GM23338 (cell line): ENCODE measurements around the gene CKS1B. TPM values are rescaled to one million over a fixed set of nuclear protein-coding genes. Genes with fewer than 3 reads are reported as not detected.
A peak's percentile ranks its signal among the peaks of the same experiment; 100 is the strongest.

Experiments used
- ATAC-seq: fragments of 200-7000 bp; cut with Tn5 transposase; 3 replicates; pipeline ENCODE4 v1.9.1; 2020
- DNase-seq: peaks from one replicate; pipeline ENCODE4 v3.0.0-alpha.2; 2015; ENCODE audit warnings: low spot score
- H2AFZ ChIP-seq: fragments of 200-600 bp; sonication (generic); 2 replicates; pipeline ENCODE4 v1.8.0; 2016; ENCODE audit warnings: antibody characterized with exemption, mild to moderate bottlenecking, moderate library complexity
- H3F3A ChIP-seq: fragments of 200-600 bp; sonication (generic); replicated peaks from 2 replicates; pipeline ENCODE4 v1.8.0; 2017; ENCODE audit warnings: antibody characterized with exemption, mixed run types, low read depth
- H3K27ac ChIP-seq: fragments of 200-600 bp; sonication (generic); 2 replicates; pipeline ENCODE4 v1.6.1; 2016; ENCODE audit warnings: low read depth
- H3K27me3 ChIP-seq: fragments of 200-600 bp; sonication (generic); 2 replicates; pipeline ENCODE4 v1.8.0; 2016; ENCODE audit warnings: mild to moderate bottlenecking, mixed run types, moderate library complexity; ENCODE audit not compliant: insufficient read depth
- H3K36me3 ChIP-seq: fragments of 200-600 bp; sonication (generic); 2 replicates; pipeline ENCODE4 v1.8.0; 2016; ENCODE audit warnings: mild to moderate bottlenecking; ENCODE audit not compliant: insufficient read depth
- H3K4me1 ChIP-seq: fragments of 200-600 bp; sonication (generic); 2 replicates; pipeline ENCODE4 v1.8.0; 2016; ENCODE audit warnings: mild to moderate bottlenecking, moderate library complexity; ENCODE audit not compliant: insufficient read depth
- H3K4me2 ChIP-seq: fragments of 200-600 bp; sonication (generic); 2 replicates; pipeline ENCODE4 v1.7.1; 2017; ENCODE audit warnings: mixed run types
- H3K4me3 ChIP-seq: fragments of 200-600 bp; sonication (generic); 2 replicates; pipeline ENCODE4 v1.6.1; 2016; ENCODE audit warnings: mixed run types
- H3K79me2 ChIP-seq: fragments of 200-600 bp; sonication (generic); replicated peaks from 2 replicates; pipeline ENCODE4 v1.8.0; 2017; ENCODE audit warnings: mild to moderate bottlenecking; ENCODE audit not compliant: insufficient read depth
- H3K9me2 ChIP-seq: fragments of 200-600 bp; sonication (generic); 2 replicates; pipeline ENCODE4 v1.8.0; 2017; ENCODE audit not compliant: insufficient read depth
- H4K20me1 ChIP-seq: fragments of 200-600 bp; sonication (generic); replicated peaks from 2 replicates; pipeline ENCODE4 v1.8.0; 2017; ENCODE audit warnings: mild to moderate bottlenecking; ENCODE audit not compliant: insufficient read depth
- H3K27ac Mint-ChIP-seq: 2 replicates; pipeline ENCODE4 v1.8.0; 2020; ENCODE audit warnings: inconsistent platforms, mild to moderate bottlenecking, moderate library complexity, mixed read lengths
- H3K27me3 Mint-ChIP-seq: 3 replicates; pipeline ENCODE4 v1.8.0; 2022; ENCODE audit warnings: low read depth, mild to moderate bottlenecking, moderate library complexity, mixed read lengths, inconsistent platforms; ENCODE audit not compliant: insufficient read depth, poor library complexity
- H3K36me3 Mint-ChIP-seq: 3 replicates; pipeline ENCODE4 v1.8.0; 2021; ENCODE audit warnings: low read depth, mild to moderate bottlenecking, inconsistent platforms, moderate library complexity, mixed read lengths
- H3K4me1 Mint-ChIP-seq: 3 replicates; pipeline ENCODE4 v1.8.0; 2020; ENCODE audit warnings: mild to moderate bottlenecking, inconsistent platforms, mixed read lengths
- H3K4me3 Mint-ChIP-seq: 3 replicates; pipeline ENCODE4 v1.8.0; 2021; ENCODE audit warnings: moderate library complexity, mild to moderate bottlenecking, inconsistent platforms, mixed read lengths
- H3K9me3 Mint-ChIP-seq: 3 replicates; pipeline ENCODE4 v1.8.0; 2020; ENCODE audit warnings: moderate library complexity, mild to moderate bottlenecking, inconsistent platforms, mixed read lengths
- CREB1 ChIP-seq: fragments of 250-450 bp; sonication (Bioruptor Pico); IDR thresholded peaks from 2 replicates; pipeline ENCODE4 v1.5.0; 2020; ENCODE audit warnings: low read depth, mild to moderate bottlenecking, moderate library complexity
- CTCF ChIP-seq, 2 experiments: fragments of 200-600 bp in 1 of 2; sonication (generic) in 1 of 2; conservative IDR thresholded peaks; 2 replicates each; pipeline versions ENCODE4 v1.5.1 to v1.6.1; 2016 to 2017; ENCODE audit warnings: antibody characterized with exemption in 2 of 2, low read depth in 2 of 2, mild to moderate bottlenecking in 2 of 2, moderate library complexity in 1 of 2
- ETS1 ChIP-seq: IDR thresholded peaks from 2 replicates; pipeline ENCODE4 v1.6.1; 2016; ENCODE audit warnings: antibody characterized with exemption
- EZH2 ChIP-seq: fragments of 200-600 bp; sonication (generic); IDR thresholded peaks from one replicate; pipeline ENCODE4 v1.8.0; 2017; ENCODE audit warnings: antibody characterized with exemption, mild to moderate bottlenecking, low read depth; ENCODE audit not compliant: unreplicated experiment
- EZH2phosphoT487 ChIP-seq: fragments of 200-600 bp; sonication (generic); IDR thresholded peaks from one replicate; pipeline ENCODE4 v1.8.1; 2018; ENCODE audit warnings: antibody characterized with exemption; ENCODE audit not compliant: unreplicated experiment
- JUNB ChIP-seq: IDR thresholded peaks from one replicate; pipeline ENCODE4 v1.6.1; 2016; ENCODE audit warnings: antibody characterized with exemption; ENCODE audit not compliant: unreplicated experiment
- POLR2AphosphoS5 ChIP-seq: IDR thresholded peaks from 2 replicates; pipeline ENCODE4 v1.6.1; 2016; ENCODE audit warnings: antibody characterized with exemption, low read depth
- STAT1 ChIP-seq: IDR thresholded peaks from one replicate; pipeline ENCODE4 v1.6.1; 2016; ENCODE audit warnings: antibody characterized with exemption; ENCODE audit not compliant: unreplicated experiment
- ZNF114 ChIP-seq: fragments of 250-450 bp; sonication (Bioruptor Pico); IDR thresholded peaks from 2 replicates; pipeline ENCODE4 v1.5.0; 2020; ENCODE audit warnings: mild to moderate bottlenecking, moderate library complexity
- ZNF331 ChIP-seq: fragments of 250-450 bp; sonication (Bioruptor Pico); IDR thresholded peaks from 2 replicates; pipeline ENCODE4 v1.5.0; 2020; ENCODE audit warnings: low read depth, mild to moderate bottlenecking, moderate library complexity
- ZNF462 ChIP-seq: fragments of 250-450 bp; sonication (Bioruptor Pico); IDR thresholded peaks from 2 replicates; pipeline ENCODE4 v1.5.0; 2020; ENCODE audit warnings: mild to moderate bottlenecking, moderate library complexity
- polyA plus RNA-seq: library from polyadenylated mRNA; unstranded; fragments of >200 nt; fragmentation: Nextera tagmentation; extraction: Ambion mirVana; gene quantifications from 2 replicates; pipeline ENCODE4 v1.2.1, GENCODE V29; 2016
- total RNA-seq: library from RNA; depleted of rRNA; stranded (reverse); fragments of >200 nt; shearing (Covaris generic); gene quantifications from 2 replicates; pipeline ENCODE4 v1.2.3, GENCODE V29; 2014

CKS1B gene
- total and polyA plus RNA-seq, 2 experiments from 2014 or later, result 296 to 617 TPM

- no peak for TF ChIP-seq ZNF462 (CRISPR knock-in tag)
- TF ChIP-seq ZNF114, result no peak
- no peak for TF ChIP-seq CREB1 (CRISPR knock-in tag)
- no peak for TF ChIP-seq EZH2phosphoT487
These were observed 12.8 kb downstream of the CKS1B start (continued) for GRCh38 chr1:154987326-154987725.

- DNase-seq, result no peak
- Histone ChIP-seq H3K79me2 (peaks cover 51% of the 10 kb centered on the region), H2AFZ (no peak overlapping the region), H3K27ac (no peak overlapping the region), H3K4me1 (peaks cover 9% of the 10 kb centered on the region), H3K4me2 (no peak overlapping the region), H4K20me1 (peaks cover 19% of the 10 kb centered on the region; the same call in 1 of the 2 replicates), H3K9me2 (no peaks in the 10 kb centered on the region), H3K4me3 (no peak overlapping the region), H3K36me3 (peaks cover 9% of the 10 kb centered on the region; the same call in 1 of the 2 replicates), H3K27me3 (no peaks in the 10 kb centered on the region), H3F3A (peaks cover 12% of the 10 kb centered on the region; the same call in 1 of the 2 replicates)
- Mint-ChIP-seq H3K4me1 (peaks cover 17% of the 10 kb centered on the region), H3K36me3 (peaks cover 65% of the 10 kb centered on the region), H3K27ac (peak overlapping the region; percentile 35; the same call in 1 of the 2 replicates), H3K4me3 (no peak overlapping the region), H3K27me3 (peaks cover 13% of the 10 kb centered on the region), H3K9me3 (no peaks in the 10 kb centered on the region; the same call in 2 of the 3 replicates)
- TF ChIP-seq EZH2, result no peak
- TF ChIP-seq POLR2AphosphoS5, result no peak
- no peak for TF ChIP-seq EZH2phosphoT487
- no peak for TF ChIP-seq CTCF (conservative IDR thresholded peaks at IDR 0.05; ENCODE audit: low read depth in 2 of 2)
- no peak for TF ChIP-seq ZNF114
- no peak for TF ChIP-seq STAT1
- no peak for TF ChIP-seq ETS1
- TF ChIP-seq ZNF331, result no peak
- no peak for TF ChIP-seq JUNB
- no peak for TF ChIP-seq CREB1 (CRISPR knock-in tag)
- no peak for ATAC-seq
These were observed 13.8 kb downstream of the CKS1B start for GRCh38 chr1:154988058-154988954.
